Neural progenitor cell (in vitro differentiated cells): ENCODE measurements around the gene PPARG.
"Not testable (repeated sequence)": the region's sequence is repeated elsewhere in the genome, so short reads cannot be mapped to it uniquely, and the experiment has no call there.

Experiments used
- CTCF ChIP-seq: fragments of 200-600 bp; sonication (generic); IDR thresholded peaks from 2 replicates; pipeline ENCODE4 v1.5.1; 2017; ENCODE audit warnings: antibody characterized with exemption, mild to moderate bottlenecking
- EZH2 ChIP-seq: fragments of 200-600 bp; sonication (generic); IDR thresholded peaks from 2 replicates; pipeline ENCODE4 v1.6.1; 2017; ENCODE audit warnings: antibody characterized with exemption, mild to moderate bottlenecking, moderate library complexity
- EZH2phosphoT487 ChIP-seq: fragments of 200-600 bp; sonication (generic); IDR thresholded peaks from 2 replicates; pipeline ENCODE4 v1.6.1; 2017; ENCODE audit warnings: antibody characterized with exemption

- TF ChIP-seq CTCF, EZH2phosphoT487, EZH2: not testable (repeated sequence)
These were observed 3.1 kb upstream of the PPARG start for GRCh38 chr3:12285779-12286178.
